SIG-M5 (cell line): ENCODE results near the gene VAMP5.

Experiments
- DNase-seq: peaks from one replicate; lab custom pipeline; 2025; lab: John Stamatoyannopoulos, UW

Gene VAMP5

DNA sequence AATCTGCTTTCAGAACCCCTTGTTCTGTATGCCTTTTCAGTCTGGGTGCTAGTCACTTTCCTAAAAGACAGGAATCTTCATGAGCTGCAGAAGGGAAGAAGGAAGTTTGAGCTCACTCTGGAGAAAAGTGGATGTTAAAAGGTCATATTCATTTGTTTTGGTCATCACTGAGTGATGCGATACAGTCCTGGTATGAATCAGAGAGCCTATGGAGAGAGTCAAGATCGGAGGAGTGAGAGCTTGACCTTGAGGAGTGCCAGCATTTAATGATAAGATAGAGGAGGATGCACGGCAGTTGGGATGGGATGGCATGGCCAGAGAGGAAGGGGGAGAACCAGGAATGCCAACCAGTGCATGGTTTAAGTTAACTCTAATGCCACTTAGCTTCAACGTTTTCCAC is 51.4 kb downstream of the VAMP5 start:
- no peak for DNase-seq

DNA sequence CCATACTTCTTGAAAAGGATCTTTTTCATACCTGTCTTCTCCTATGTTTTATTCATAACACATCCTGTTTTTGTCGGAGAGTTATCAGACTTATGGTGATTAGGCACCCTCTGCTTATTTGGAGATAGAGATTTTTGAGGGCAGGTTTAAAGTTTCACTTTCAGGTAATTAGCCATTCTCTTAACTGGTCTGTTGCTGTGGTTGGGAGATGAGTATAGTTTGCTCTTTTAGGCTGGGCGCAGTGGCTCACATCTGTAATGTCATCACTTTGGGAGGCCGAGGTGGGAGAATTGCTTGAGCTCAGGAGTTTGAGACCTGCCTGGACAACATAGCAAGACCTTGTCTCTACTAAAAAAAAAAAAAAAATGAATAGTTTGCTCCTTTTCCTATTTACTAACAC is 58.5 kb downstream of the VAMP5 start:
- DNase-seq, result no peak
